Measurements from ENCODE around the gene MACROD2.
"Not testable (repeated sequence)": the region's sequence is repeated elsewhere in the genome, so short reads cannot be mapped to it uniquely, and the experiment has no call there.

Gene MACROD2

DNA sequence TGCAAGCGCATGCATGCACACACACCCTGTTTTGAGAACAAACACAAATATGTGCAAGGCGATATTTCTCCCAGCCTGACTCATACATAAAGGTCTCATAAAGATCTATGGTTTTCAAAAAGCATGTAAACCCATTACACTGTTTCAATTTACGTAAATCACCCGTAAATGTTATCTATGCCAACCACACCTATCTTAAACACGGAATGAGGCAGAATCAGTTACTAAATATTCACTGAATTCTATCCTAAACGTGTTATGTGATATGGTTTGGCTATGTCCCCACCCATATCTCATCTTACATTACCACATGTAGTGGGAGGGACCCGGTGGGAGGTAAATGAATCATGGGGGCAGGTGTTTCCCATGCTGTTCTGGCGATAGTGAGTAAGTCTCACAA, 1956.3 kb downstream of the MACROD2 start:
- Histone ChIP-seq H3K27ac (no peak overlapping the region), H3K36me3 (peaks cover 0 to 8% (median 0%) of the 10 kb centered on the region in 11 experiments; a peak in 2 of 22 replicates), H4K20me1 (no peaks in the 10 kb centered on the region), H3K9me3 (replicated peaks in 1 of 11) (peaks cover 0 to 29% (median 12%) of the 10 kb centered on the region in 11 experiments; a peak in 10 of 22 replicates), H3K4me1 (no peaks in the 10 kb centered on the region), H3K9ac (no peak overlapping the region), H3K4me2 (no peak overlapping the region), H3K4me3 (no peak overlapping the region), H3K27me3 (no peaks in the 10 kb centered on the region)
- no peak for TF ChIP-seq Cebpa-rat (IDR thresholded peaks at IDR 0.05)

DNA sequence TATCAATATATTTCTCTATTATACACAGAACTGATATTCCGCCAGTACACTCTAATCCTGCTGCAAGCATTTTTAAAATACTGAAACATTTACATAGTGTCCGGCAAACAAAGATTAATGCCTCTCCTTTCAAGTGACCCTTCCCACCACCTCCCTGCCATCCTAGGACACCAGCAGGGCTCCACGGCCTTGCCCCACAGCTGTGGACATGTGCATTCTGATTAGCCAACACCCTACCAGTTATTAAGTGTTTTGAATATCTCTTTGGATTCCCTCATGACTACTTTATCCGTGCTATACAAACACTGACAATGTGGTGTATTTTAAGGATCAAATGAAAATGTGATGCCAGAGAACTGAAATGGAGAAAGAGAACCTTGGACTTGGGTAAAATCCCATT, 1962.8 kb downstream of the MACROD2 start:
- H3K9me3 ChIP-seq (replicated peaks in 1 of 11): peaks cover 0 to 16% (median 0%) of the 10 kb centered on the region in 11 experiments; a peak in 6 of 22 replicates
- no peaks in the 10 kb centered on the region for H3K27me3 ChIP-seq
- H3K27ac ChIP-seq: no peak overlapping the region
- no peak overlapping the region for H3K4me2 ChIP-seq
- H3K36me3 ChIP-seq: no peaks in the 10 kb centered on the region; a peak in 2 of 22 replicates
- H3K4me1 ChIP-seq: no peaks in the 10 kb centered on the region
- no peak for TF ChIP-seq Cebpa-rat (IDR thresholded peaks at IDR 0.05)
- no peaks in the 10 kb centered on the region for H4K20me1 ChIP-seq
- H3K9ac ChIP-seq: no peak overlapping the region
- H3K4me3 ChIP-seq: no peak overlapping the region

DNA sequence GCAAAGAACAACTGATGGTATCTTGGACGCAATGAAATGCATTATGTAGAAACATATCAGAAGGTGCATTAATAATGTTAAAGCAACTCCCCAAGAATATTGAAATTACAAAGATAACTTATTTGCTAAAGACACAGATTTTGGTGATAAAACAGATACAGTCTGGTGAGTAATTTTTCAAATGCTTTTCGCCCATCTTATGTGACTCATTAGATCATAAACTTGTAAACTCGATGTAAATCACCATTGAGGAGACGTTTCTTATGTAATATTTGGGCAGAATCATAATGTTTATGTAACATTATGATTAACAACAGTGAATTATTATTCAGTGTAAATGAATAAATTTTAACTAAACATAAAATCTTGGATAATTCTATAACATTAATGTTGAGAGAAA, 1969.8 kb downstream of the MACROD2 start:
- peaks cover 0 to 7% (median 0%) of the 10 kb centered on the region in 11 experiments; a peak in 2 of 22 replicates for H3K36me3 ChIP-seq
- H3K9me3 ChIP-seq (replicated peaks in 1 of 11): peaks cover under 1 to 30% (median 10%) of the 10 kb centered on the region in 11 experiments; a peak in 14 of 22 replicates
- no peak overlapping the region for H3K27ac ChIP-seq
- no peaks in the 10 kb centered on the region for H4K20me1 ChIP-seq
- TF ChIP-seq Cebpa-rat (IDR thresholded peaks at IDR 0.05): no peak
- H3K9ac ChIP-seq: no peak overlapping the region
- H3K4me3 ChIP-seq: no peak overlapping the region
- H3K27me3 ChIP-seq: no peaks in the 10 kb centered on the region
- H3K4me2 ChIP-seq: no peak overlapping the region
- no peaks in the 10 kb centered on the region for H3K4me1 ChIP-seq

DNA sequence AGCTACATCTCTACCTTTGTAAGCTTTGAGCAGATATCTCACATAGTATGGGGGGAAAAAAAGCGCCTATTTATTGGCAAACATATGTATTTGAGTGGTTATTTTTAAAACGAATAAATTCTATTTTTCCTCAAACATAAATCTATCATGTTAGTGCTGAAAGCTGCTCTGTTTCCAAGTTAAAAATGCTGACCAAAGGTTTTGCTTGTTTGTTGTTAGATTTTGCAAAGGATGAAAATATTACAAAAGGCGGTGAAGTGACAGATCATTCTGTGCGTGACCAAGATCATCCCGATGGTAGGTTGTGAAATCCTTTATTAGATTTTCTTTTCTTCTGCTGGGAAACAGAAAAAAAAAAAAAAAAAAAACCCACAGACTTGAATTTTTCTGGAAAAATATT, 1972.0 kb downstream of the MACROD2 start:
- Histone ChIP-seq H3K27ac (no peak overlapping the region), H4K20me1 (no peaks in the 10 kb centered on the region), H3K4me1 (no peaks in the 10 kb centered on the region), H3K4me3 (no peak overlapping the region), H3K36me3 (peaks cover 0 to 20% (median 3%) of the 10 kb centered on the region in 11 experiments; a peak in 5 of 22 replicates), H3K27me3 (no peaks in the 10 kb centered on the region), H3K9ac (no peak overlapping the region), H3K9me3 (replicated peaks in 1 of 11) (peaks cover 17 to 45% (median 28%) of the 10 kb centered on the region in 11 experiments), H3K4me2 (no peak overlapping the region)
- TF ChIP-seq Cebpa-rat (IDR thresholded peaks at IDR 0.05): no peak

DNA sequence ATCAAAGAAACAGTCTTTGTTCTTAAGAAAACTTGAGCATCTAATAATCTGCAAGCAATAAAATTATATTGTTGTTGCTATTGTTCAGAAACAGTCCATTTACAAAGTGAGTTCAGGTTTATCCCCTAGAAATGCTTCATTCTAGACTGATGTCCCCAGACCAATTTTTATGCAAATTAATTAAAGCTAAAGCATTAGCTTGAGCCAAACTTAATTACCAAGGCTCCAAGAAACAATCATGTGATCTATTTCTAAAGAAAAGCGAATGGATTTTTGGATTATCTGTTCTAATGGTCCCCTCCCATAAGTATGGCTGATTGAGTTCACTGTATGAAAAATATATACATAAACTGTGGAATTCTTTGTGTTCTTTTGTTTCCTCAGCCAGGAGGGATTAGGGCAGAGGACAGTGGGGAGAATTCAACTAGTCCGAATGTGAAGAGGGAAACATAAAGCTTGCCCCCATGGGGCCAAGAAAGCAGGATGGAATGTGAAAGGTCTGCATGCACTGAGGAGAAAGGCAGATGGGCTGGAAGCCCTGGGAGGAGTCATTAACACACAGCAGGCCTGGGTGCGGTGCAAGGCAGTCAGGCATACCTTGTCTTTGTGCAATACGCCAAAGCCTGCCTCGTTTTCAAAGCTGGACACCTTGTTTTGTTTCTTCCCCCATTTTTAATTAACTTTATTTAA, 1980.9 kb downstream of the MACROD2 start:
- Histone ChIP-seq H3K4me3 (no peak overlapping the region), H3K9me3 (replicated peaks in 1 of 11) (peaks cover 25 to 58% (median 43%) of the 10 kb centered on the region in 11 experiments), H3K27me3 (no peaks in the 10 kb centered on the region), H3K4me2 (no peak overlapping the region), H4K20me1 (no peaks in the 10 kb centered on the region), H3K36me3 (peaks cover 0 to 14% (median 4%) of the 10 kb centered on the region in 11 experiments; a peak in 5 of 22 replicates), H3K9ac (no peak overlapping the region), H3K4me1 (no peaks in the 10 kb centered on the region), H3K27ac (no peak overlapping the region)
- no peak for TF ChIP-seq Cebpa-rat (IDR thresholded peaks at IDR 0.05)

DNA sequence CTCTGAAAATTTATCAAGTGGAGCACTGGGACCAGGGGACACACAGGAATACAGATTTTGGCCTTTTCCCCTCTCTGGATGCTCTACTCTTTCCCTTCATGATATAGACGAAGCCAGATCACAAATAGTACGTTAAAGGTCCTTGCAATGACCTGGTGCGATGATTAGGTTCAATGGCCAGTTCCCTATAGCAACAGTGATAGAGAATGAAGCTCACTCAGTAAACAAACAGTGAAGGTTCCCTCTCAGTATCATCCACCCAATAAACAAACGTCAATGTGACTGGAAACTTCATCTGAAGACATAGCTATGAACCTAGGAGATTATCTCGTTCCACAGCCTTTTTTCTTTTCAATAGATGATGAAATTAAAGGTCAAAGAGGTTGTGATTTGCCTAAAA, 1981.7 kb downstream of the MACROD2 start:
- H3K4me3 ChIP-seq: no peak overlapping the region
- no peaks in the 10 kb centered on the region for H3K27me3 ChIP-seq
- H3K36me3 ChIP-seq: peaks cover 0 to 10% (median 0%) of the 10 kb centered on the region in 11 experiments; a peak in 1 of 22 replicates
- no peak overlapping the region for H3K9ac ChIP-seq
- no peak overlapping the region for H3K27ac ChIP-seq
- no peaks in the 10 kb centered on the region for H3K4me1 ChIP-seq
- no peak for TF ChIP-seq Cebpa-rat (IDR thresholded peaks at IDR 0.05)
- no peaks in the 10 kb centered on the region for H4K20me1 ChIP-seq
- H3K9me3 ChIP-seq (replicated peaks in 1 of 11): peaks cover 27 to 52% (median 42%) of the 10 kb centered on the region in 11 experiments
- no peak overlapping the region for H3K4me2 ChIP-seq

DNA sequence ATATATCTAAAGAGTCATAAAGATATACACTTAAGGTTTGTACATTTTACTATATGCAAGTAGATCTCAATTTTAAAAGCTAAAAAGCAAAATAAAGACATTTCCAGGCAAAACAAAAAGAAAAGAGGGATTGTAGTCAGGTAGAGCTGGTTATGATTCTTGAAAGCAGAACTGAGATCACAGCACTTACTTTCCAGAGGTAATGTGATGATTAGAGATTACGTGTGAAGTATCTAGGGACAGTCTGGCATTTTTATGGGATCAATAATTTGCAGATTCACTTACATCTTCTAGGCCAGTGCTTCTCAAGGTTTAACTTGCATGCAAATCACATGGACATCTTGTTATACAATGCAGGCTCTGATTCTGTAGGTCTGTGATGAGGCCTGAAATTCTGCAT, 1982.4 kb downstream of the MACROD2 start:
- TF ChIP-seq Cebpa-rat (IDR thresholded peaks at IDR 0.05): no peak
- H3K9me3 ChIP-seq (replicated peaks in 1 of 11): peaks cover 24 to 52% (median 35%) of the 10 kb centered on the region in 11 experiments
- H3K27me3 ChIP-seq: no peaks in the 10 kb centered on the region
- H3K36me3 ChIP-seq: peaks cover 0 to 8% (median 0%) of the 10 kb centered on the region in 11 experiments; a peak in 1 of 22 replicates
- no peaks in the 10 kb centered on the region for H3K4me1 ChIP-seq
- no peaks in the 10 kb centered on the region for H4K20me1 ChIP-seq
- no peak overlapping the region for H3K9ac ChIP-seq
- no peak overlapping the region for H3K4me3 ChIP-seq
- H3K4me2 ChIP-seq: no peak overlapping the region
- no peak overlapping the region for H3K27ac ChIP-seq

DNA sequence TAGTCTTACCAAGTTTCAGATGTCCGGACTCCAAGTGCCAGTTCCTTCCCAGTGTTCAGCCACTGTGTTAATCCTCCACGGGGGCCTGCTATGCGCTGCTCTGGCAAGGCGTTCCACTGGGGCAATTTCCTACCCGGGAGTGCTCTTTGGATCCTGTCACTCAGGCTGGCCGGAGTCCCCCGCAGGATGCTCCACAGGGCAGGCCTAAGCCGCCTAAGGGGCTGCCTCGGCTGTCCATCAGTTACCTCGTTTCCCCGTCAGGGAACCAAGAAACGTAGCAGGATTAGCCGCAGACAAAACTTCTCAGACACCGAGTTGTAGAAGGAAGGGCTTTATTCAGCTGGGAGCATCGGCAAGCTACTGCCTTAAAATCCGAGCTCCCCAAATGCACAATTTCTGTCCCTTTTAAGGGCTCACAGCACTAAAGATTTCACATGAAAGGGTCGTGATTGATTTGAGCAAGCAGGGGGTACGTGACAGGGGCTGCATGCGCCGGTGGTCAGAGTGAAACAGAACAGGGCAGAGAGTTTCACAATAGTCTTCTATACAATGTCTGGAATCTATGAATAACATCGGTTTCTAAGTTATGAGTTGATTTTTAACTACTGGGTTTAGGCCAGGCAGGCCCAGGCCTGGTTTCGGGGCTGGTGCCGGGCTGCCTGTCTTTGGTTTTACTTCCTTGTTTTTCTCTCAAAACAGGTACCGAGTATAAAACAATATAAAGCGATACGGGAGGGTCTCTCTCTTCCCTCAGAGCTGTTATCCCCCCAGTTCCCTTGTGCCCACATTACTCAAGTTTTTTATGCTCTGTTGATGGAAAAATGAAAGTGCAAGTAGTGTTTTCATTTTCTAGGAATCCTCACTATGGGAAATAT, 1990.4 kb downstream of the MACROD2 start:
- not testable (repeated sequence) for H3K4me1 ChIP-seq, H4K20me1 ChIP-seq, H3K4me2 ChIP-seq, H3K9ac ChIP-seq, H3K27ac ChIP-seq, H3K27me3 ChIP-seq, H3K4me3 ChIP-seq, H3K36me3 ChIP-seq
- peaks cover 5 to 28% (median 14%) of the 10 kb centered on the region in 11 experiments; a peak in 20 of 22 replicates for H3K9me3 ChIP-seq (replicated peaks in 1 of 11)

DNA sequence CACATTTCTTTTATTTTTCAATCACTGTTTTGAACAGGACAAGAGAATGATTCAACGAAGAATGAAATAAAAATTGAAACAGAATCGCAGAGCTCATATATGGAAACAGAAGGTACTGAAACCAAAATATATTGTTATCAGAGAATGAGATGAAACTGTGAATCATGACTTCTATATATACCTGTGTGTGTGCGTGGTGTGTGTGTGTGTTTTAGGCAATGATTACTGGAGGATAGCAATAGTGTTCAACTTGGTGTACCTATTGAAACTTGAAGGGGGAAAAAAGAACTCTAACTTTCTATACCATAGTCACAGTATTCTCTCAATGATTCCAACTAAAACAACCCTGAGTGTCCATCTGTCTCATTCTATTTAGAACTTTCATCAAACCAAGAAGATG, 1991.4 kb downstream of the MACROD2 start:
- no peak overlapping the region for H3K4me3 ChIP-seq
- peaks cover 0 to 19% (median 4%) of the 10 kb centered on the region in 11 experiments; a peak in 12 of 22 replicates for H3K9me3 ChIP-seq (replicated peaks in 1 of 11)
- H3K36me3 ChIP-seq: 0 out of 22 replicates have a peak, but pooled peaks cover 0 to 4% (median 0%) of the 10 kb centered on the region in 11 experiments
- no peaks in the 10 kb centered on the region for H4K20me1 ChIP-seq
- no peak overlapping the region for H3K27ac ChIP-seq
- TF ChIP-seq Cebpa-rat (IDR thresholded peaks at IDR 0.05): no peak
- H3K4me1 ChIP-seq: no peaks in the 10 kb centered on the region
- no peak overlapping the region for H3K9ac ChIP-seq
- no peak overlapping the region for H3K4me2 ChIP-seq
- no peaks in the 10 kb centered on the region for H3K27me3 ChIP-seq

Measured in BLaER1 treated with 17β-estradiol and CSF1 and Interleukin-3, amounts not matched to agents 10 nM and 100 nM (cell line).